HFFc6 (cell line): ENCODE data around the gene CLEC4G. TPM values are rescaled to one million over a fixed set of nuclear protein-coding genes. Genes with fewer than 3 reads are reported as not detected.

Experiments
- DNase-seq: peaks from one replicate; pipeline ENCODE4 v3.0.0-alpha.2; 2018
- H3K27ac Mint-ChIP-seq: 2 replicates; pipeline ENCODE4 v1.8.0; 2020; ENCODE audit warnings: mild to moderate bottlenecking, mixed read lengths
- H3K27me3 Mint-ChIP-seq: 2 replicates; pipeline ENCODE4 v1.8.0; 2021; ENCODE audit warnings: mild to moderate bottlenecking, moderate library complexity, mixed read lengths; ENCODE audit not compliant: insufficient read depth
- H3K36me3 Mint-ChIP-seq: 2 replicates; pipeline ENCODE4 v1.8.0; 2021; ENCODE audit warnings: low read depth, mixed read lengths
- H3K4me1 Mint-ChIP-seq: 2 replicates; pipeline ENCODE4 v1.8.0; 2020; ENCODE audit warnings: low read depth, mixed read lengths
- H3K4me3 Mint-ChIP-seq: 2 replicates; pipeline ENCODE4 v1.8.0; 2020; ENCODE audit warnings: mild to moderate bottlenecking, moderate library complexity, mixed read lengths
- H3K9me3 Mint-ChIP-seq: 2 replicates; pipeline ENCODE4 v1.8.0; 2020; ENCODE audit warnings: mild to moderate bottlenecking, mixed read lengths
- CTCF ChIP-seq: fragments of 200-600 bp; sonication (generic); IDR thresholded peaks from 2 replicates; pipeline ENCODE4 v1.5.0; 2021; ENCODE audit warnings: antibody characterized with exemption, mild to moderate bottlenecking
- total RNA-seq, 6 experiments: library from RNA; stranded (reverse); fragmentation: NEBNext Ultra II Directional; extraction: Animal tissue kit (Norgen Biotek cat#: 25700); gene quantifications; 2 replicates in 1 of 6; 3 replicates in 5 of 6; pipeline ENCODE4 v1.2.3, GENCODE V29; 2021

CLEC4G gene
- total RNA-seq, 6 experiments from 2014 or later = not detected

- Mint-ChIP-seq H3K27ac (peak within 1 kb of the TSS; percentile 80), H3K4me3 (peak within 1 kb of the TSS; percentile 89), H3K27me3 (peaks cover 15% of the 10 kb centered on the region), H3K9me3 (no peaks in the 10 kb centered on the region), H3K4me1 (peaks cover 13% of the 10 kb centered on the region), H3K36me3 (peaks cover 5% of the 10 kb centered on the region; the same call in 1 of the 2 replicates)
- peak; percentile 96 for TF ChIP-seq CTCF
- peak; percentile 61 for DNase-seq
These were observed 51.1 kb downstream of the CLEC4G start, which contains the start of gene TRAPPC5 for GRCh38 chr19:7680606-7681339. Gene TRAPPC5 (plus strand): TSS chr19:7680833. CDS start chr19:7682254, 1,421 bp downstream.

DNA sequence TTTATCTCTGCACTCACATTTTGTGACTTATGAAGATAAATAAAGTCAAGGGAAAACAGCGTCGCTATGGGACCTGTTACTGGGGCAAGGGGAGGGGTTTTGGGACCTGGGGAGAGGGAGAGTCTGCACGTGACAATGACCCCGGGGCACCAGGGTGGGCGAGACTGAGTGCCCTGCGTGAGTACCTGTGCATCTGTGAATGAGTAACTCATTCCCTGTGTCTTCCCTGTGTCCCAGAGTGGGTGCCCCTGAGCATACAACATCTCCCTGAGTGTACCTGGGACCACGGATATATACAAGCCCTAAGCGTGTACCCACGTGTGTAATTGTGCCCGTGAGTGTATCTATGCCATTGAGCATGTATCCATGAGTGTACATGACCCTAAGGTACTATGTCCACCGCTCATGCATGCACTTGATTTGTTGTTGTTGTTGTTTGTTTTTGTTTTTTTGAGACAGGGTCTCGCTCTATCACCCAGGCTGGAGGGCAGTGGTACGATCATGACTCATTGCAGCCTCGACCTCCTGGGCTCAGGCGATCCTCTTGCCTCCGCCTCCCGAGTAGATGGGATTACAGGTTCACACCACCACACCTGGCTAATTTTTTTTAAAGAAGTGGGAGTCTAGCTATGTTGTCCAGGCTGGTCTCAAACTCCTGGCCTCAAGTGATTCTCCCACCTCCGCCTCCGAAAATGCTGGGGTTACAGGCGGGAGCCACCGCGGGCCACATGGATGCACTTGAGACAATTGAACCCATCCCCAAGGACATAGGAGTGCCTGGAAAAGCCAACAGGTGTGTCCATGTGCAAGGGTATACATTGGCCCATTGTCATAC, 51.9 kb downstream of the CLEC4G start:
- TF ChIP-seq CTCF = no peak
- Mint-ChIP-seq H3K9me3 (no peaks in the 10 kb centered on the region), H3K27ac (no peak overlapping the region), H3K27me3 (peaks cover 15% of the 10 kb centered on the region), H3K4me1 (peaks cover 6% of the 10 kb centered on the region; the same call in 1 of the 2 replicates), H3K36me3 (peaks cover 5% of the 10 kb centered on the region; the same call in 1 of the 2 replicates), H3K4me3 (peak overlapping the region; percentile 66)
- no peak for DNase-seq

DNA sequence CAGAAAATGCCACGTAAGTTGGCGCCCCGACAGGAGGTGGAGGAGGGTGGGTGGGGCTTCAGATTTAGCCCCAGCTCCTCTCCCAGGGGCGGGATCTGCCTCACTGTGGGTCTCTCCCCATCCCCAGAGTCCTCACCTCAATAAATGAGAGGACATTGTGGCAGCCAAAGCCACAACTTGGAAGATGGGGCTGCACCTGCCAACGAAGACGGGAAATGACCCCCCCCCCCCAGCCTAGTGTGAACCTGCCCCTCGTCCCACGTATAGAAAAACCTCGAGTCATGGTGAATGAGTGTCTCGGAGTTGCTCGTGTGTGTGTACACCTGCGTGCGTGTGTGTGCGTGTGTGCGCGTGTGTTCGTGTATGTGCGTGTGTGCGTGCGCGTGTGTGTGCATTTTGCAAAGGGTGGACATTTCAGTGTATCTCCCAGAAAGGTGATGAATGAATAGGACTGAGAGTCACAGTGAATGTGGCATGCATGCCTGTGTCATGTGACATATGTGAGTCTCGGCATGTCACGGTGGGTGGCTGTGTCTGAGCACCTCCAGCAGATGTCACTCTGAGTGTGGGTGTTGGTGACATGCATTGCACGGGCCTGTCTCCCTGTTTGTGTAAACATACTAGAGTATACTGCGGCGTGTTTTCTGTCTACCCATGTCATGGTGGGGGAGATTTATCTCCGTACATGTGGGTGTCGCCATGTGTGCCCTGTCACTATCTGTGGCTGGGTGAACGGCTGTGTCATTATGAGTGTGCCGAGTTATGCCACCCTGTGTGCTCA, 52.7 kb downstream of the CLEC4G start:
- H3K27ac Mint-ChIP-seq = no peak overlapping the region
- H3K9me3 Mint-ChIP-seq = peaks cover 5% of the 10 kb centered on the region
- peaks cover 15% of the 10 kb centered on the region for H3K27me3 Mint-ChIP-seq
- H3K4me3 Mint-ChIP-seq = no peak overlapping the region
- no peak for DNase-seq
- peaks cover 8% of the 10 kb centered on the region for H3K36me3 Mint-ChIP-seq
- peaks cover 12% of the 10 kb centered on the region for H3K4me1 Mint-ChIP-seq
- no peak for TF ChIP-seq CTCF

Other genes starting within 250 kb of the CLEC4G start
- gene PEX11G, start 243.1 kb downstream of the CLEC4G start, total RNA-seq = 1 to 10 TPM in 3 of 6 experiments, under 1 TPM in 3; 0.51 to 2.8 (median 1.0) TPM
- 10 to 100 TPM; 30.0 to 41.1 (median 35.8) TPM for gene ZNF358, start 216.0 kb downstream of the CLEC4G start, total RNA-seq
- 10 to 100 TPM; 18.2 to 28.7 (median 21.3) TPM for gene MCOLN1, start 209.5 kb downstream of the CLEC4G start, total RNA-seq
- 100 to 1,000 TPM; 123 to 157 (median 138) TPM for gene PNPLA6, start 196.4 kb downstream of the CLEC4G start, total RNA-seq
- not detected for gene CAMSAP3, start 136.2 kb downstream of the CLEC4G start, total RNA-seq
- gene XAB2, start 102.6 kb downstream of the CLEC4G start, total RNA-seq = 10 to 100 TPM; 35.1 to 39.8 (median 36.3) TPM
- gene PET100, start 102.3 kb downstream of the CLEC4G start, total RNA-seq = 100 to 1,000 TPM in 5 of 6 experiments, 10 to 100 TPM in 1; 82.1 to 138 (median 110) TPM
- gene PCP2, start 98.4 kb downstream of the CLEC4G start, total RNA-seq = not detected
- gene STXBP2, start 95.0 kb downstream of the CLEC4G start, total RNA-seq = 1 to 10 TPM; 1.8 to 6.7 (median 4.4) TPM
- not detected for gene RETN, start 63.1 kb downstream of the CLEC4G start, total RNA-seq
- not detected for gene MCEMP1, start 55.0 kb downstream of the CLEC4G start, total RNA-seq
- 100 to 1,000 TPM; 143 to 179 (median 159) TPM for gene TRAPPC5, start 51.3 kb downstream of the CLEC4G start, total RNA-seq
- not detected for gene FCER2, start 30.0 kb downstream of the CLEC4G start, total RNA-seq
- gene CD209, start 15.4 kb upstream of the CLEC4G start, total RNA-seq = not detected
- not detected for gene CLEC4M, start 31.1 kb upstream of the CLEC4G start, total RNA-seq
- gene EVI5L, start 98.1 kb upstream of the CLEC4G start, total RNA-seq = 10 to 100 TPM; 26.4 to 33.0 (median 27.7) TPM
- under 1 TPM in 4 of 6 experiments, not detected in 2; 0.05 to 0.18 (median 0.09) TPM for gene PRR36, start 142.3 kb upstream of the CLEC4G start, total RNA-seq
- gene LRRC8E, start 156.4 kb upstream of the CLEC4G start, total RNA-seq = 1 to 10 TPM; 4.9 to 7.3 (median 6.1) TPM
- 10 to 100 TPM; 21.7 to 25.8 (median 22.8) TPM for gene MAP2K7, start 171.8 kb upstream of the CLEC4G start, total RNA-seq
- gene TGFBR3L, start 182.7 kb upstream of the CLEC4G start, total RNA-seq = 10 to 100 TPM in 2 of 6 experiments, 1 to 10 TPM in 4; 4.5 to 12.0 (median 7.7) TPM
- 10 to 100 TPM; 22.3 to 27.1 (median 25.2) TPM for gene SNAPC2, start 188.2 kb upstream of the CLEC4G start, total RNA-seq
- 10 to 100 TPM in 2 of 6 experiments, 1 to 10 TPM in 4; 5.0 to 14.0 (median 5.4) TPM for gene CTXN1, start 194.0 kb upstream of the CLEC4G start, total RNA-seq
- 10 to 100 TPM; 42.9 to 53.5 (median 46.1) TPM for gene TIMM44, start 211.6 kb upstream of the CLEC4G start, total RNA-seq